HUES64 (cell line): ENCODE measurements around the gene HES1.
"Not testable (repeated sequence)": the region's sequence is repeated elsewhere in the genome, so short reads cannot be mapped to it uniquely, and the experiment has no call there.

Experiments
- H3K27ac ChIP-seq: 2 replicates; pipeline ENCODE4 v1.7.0; 2013; ENCODE audit warnings: low read depth, low read length, inconsistent platforms
- H3K27me3 ChIP-seq: 2 replicates; pipeline ENCODE4 v1.6.1; 2013; ENCODE audit warnings: mild to moderate bottlenecking, low read length; ENCODE audit not compliant: insufficient read depth
- H3K36me3 ChIP-seq: 2 replicates; pipeline ENCODE4 v1.6.1; 2013; ENCODE audit warnings: mild to moderate bottlenecking, low read length; ENCODE audit not compliant: insufficient read depth
- H3K4me1 ChIP-seq: 2 replicates; pipeline ENCODE4 v1.6.1; 2013; ENCODE audit warnings: mild to moderate bottlenecking, low read length, moderate library complexity; ENCODE audit not compliant: insufficient read depth
- H3K4me3 ChIP-seq: 2 replicates; pipeline ENCODE4 v1.5.1; 2013; ENCODE audit warnings: mild to moderate bottlenecking, low read length, moderate library complexity
- H3K9ac ChIP-seq: 2 replicates; pipeline ENCODE4 v1.6.1; 2013; ENCODE audit warnings: mild to moderate bottlenecking, low read depth, low read length
- H3K9me3 ChIP-seq: 2 replicates; pipeline ENCODE4 v1.6.1; 2013; ENCODE audit warnings: low read depth, low read length; ENCODE audit not compliant: insufficient read depth
- WGBS: fragments of 150-250, 120-280 bp; methylation state at CpG from one replicate; pipeline ENCODE4 v1.1.7; 2013; ENCODE audit warnings: missing lambda C conversion rate; 5-methylcytosine and 5-hydroxymethylcytosine counted together

HES1 gene

DNA sequence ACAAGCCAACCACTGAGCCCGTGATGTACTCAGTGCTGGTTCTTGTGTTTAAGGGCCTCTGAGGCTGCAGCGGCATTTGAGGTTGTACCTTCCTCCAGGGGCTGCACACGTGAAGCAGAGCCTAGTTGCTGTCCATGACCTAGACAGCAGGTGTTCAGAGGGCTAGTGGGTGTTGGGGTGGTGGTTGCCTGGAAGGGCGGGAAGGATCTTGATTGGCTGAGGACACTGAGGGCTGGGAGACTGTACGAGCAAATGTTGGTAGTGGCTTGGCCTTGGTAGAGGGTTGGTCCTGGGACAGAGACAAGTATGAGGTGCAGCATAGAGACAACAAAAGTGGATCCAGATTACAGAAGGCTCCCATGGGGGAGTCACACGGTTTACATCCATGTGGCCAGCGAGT lies 17.0 kb upstream of the HES1 start:
- peaks cover 5% of the 10 kb centered on the region for H3K27me3 ChIP-seq
- no peak overlapping the region for H3K27ac ChIP-seq
- no peaks in the 10 kb centered on the region for H3K4me1 ChIP-seq
- H3K9me3 ChIP-seq, result no peaks in the 10 kb centered on the region
- 94% methylated on average over 7 of the region's 7 CpGs for WGBS
- no peak overlapping the region for H3K9ac ChIP-seq
- H3K4me3 ChIP-seq, result no peak overlapping the region
- no peaks in the 10 kb centered on the region for H3K36me3 ChIP-seq

DNA sequence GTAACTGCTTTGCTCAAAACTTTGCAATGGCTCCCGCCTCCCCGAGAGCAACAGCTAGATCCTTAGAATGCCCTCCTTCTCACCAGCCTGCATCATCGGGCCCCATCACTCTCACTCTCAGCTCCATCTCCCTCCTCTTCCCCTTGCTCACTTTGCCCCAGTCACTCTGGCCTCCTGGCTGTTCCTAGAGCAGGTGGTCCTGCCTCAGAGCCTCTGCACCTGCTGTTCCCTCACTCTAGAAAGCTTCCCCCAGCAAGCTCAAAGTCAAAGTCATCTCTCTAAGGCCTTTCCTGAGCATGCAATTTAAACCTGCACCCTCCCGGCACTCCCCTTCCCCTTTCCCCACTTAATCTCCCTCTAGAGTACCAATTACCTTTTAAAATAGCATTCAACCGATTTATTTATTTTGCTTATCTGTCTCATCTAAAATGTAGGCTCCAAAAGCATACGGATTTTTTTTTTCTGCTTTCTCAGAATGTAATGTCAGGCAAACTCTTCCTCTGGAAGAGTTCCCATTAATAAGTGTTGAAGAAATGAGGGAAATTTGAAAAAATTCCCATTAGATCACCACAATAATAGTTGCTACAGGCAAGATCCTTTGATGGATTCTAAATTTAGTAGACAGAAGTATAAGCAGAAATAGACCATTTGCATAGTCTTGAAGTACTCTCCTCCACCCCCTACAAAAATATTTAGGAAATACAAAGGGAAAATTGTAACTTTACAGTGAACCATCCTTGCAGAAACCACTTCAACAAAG lies 15.9 kb upstream of the HES1 start:
- no peaks in the 10 kb centered on the region for H3K4me1 ChIP-seq
- 93% methylated on average over 6 of the region's 6 CpGs for WGBS
- no peak overlapping the region for H3K27ac ChIP-seq
- no peaks in the 10 kb centered on the region for H3K36me3 ChIP-seq
- no peak overlapping the region for H3K4me3 ChIP-seq
- H3K9ac ChIP-seq, result no peak overlapping the region
- H3K9me3 ChIP-seq, result no peaks in the 10 kb centered on the region
- H3K27me3 ChIP-seq, result peaks cover 5% of the 10 kb centered on the region

DNA sequence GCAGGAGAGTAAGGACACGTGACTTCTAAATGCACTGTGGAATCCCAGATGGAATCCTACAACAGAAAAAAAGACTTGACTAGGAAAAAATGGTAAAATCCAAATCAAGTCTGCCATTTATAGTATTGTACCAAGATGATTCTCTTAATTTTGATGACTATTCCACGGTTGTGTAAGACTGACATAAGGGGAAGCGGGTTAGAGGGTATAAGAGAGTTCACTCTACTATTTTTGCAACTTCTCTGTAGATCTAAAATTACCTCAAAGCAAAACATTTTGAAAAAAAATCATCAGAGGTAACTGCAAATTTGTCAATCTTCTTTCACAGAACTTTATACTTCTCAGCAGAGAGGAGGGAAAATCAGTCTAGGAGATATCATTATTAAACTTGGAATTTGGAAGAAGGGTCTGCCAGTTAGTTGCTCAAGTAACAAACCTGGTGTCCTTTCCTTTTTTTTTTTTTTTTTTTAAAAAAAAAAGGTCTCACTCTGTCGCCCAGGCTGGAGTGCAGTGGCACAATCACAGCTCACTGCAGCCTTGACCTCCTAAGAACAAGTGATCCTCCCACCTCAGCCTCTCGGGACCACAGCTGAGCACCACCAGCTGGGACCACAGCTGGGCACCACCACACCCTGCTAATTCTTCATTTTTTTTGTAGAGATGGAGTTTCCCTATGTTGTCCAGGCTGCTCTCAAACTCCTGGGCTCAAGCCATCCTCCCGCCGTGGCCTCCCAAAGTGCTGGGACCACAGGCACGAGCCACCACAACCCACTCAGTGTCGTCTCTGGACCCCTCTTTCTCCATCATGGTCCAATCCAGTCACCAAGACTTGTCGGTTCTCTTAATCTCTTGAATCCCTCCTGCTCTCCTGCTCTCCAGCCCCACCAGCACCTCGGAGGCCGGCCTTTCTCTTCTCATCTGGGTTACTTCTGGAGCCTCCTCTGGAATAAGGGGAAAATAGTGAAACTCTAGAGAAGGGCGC lies 14.9 kb upstream of the HES1 start:
- Histone ChIP-seq H3K9ac (no peak overlapping the region), H3K27ac (no peak overlapping the region), H3K4me3 (no peak overlapping the region), H3K9me3 (no peaks in the 10 kb centered on the region), H3K36me3 (no peaks in the 10 kb centered on the region), H3K4me1 (no peaks in the 10 kb centered on the region), H3K27me3 (peaks cover 5% of the 10 kb centered on the region)
- WGBS, result 93% methylated on average over 11 of the region's 13 CpGs

DNA sequence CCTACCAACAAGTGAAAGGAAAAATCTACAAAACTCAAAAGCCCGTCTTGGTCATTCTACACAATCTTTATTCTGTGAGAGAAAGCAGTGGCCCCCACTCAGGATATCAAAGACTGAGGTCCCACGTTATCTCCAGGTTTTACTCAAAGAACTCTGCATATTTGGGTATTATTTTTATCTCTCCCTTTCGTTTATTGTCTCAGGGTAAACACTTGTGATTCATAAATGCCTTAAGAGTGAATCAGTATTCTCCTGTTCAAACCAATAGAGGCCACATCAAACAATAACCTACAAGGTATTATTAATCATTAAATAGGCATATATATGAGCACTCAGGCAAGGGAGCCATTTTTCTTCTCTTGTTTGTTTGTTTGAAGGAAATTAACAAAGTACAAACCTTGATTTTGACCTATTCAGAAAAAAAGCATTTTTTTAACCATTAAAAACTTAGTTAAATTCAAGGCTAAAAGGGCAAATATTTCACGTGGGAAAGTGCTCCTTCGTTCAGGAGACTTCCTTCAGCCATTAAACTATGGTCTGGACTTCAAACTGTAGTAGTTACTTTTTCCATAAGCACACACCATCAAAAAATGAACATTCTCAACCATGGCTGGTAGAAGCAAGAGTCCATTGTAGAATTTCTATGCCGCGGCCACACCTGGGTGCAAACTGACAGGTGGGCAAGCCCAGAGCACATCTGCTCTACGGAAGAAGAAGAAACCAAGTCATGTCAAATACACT lies 13.9 kb upstream of the HES1 start:
- H3K9ac ChIP-seq, result no peak overlapping the region
- no peak overlapping the region for H3K27ac ChIP-seq
- H3K4me3 ChIP-seq, result no peak overlapping the region
- no peaks in the 10 kb centered on the region for H3K36me3 ChIP-seq
- peaks cover 5% of the 10 kb centered on the region for H3K27me3 ChIP-seq
- WGBS, result 87% methylated on average over 8 of the region's 8 CpGs
- H3K4me1 ChIP-seq, result no peaks in the 10 kb centered on the region
- H3K9me3 ChIP-seq, result no peaks in the 10 kb centered on the region

DNA sequence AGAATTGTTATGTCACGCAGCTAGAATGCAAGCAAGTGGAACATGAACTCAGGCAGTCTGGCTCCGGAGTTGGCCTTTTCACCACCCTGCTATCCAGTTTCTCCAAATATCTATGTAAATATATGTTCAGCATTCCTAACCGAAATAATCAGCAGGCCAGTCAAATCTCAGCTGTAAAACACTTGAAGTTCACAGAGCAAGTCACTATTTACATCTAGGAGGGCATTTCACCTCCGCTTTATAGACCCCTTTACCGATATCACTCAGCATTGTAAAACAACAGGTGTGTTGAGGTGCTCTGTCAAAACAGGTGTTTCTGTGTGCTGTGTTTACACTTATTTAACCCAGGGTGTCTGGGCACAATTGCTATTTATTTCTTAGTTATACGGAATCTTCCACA lies 12.2 kb upstream of the HES1 start:
- Histone ChIP-seq H3K4me1 (no peaks in the 10 kb centered on the region), H3K4me3 (no peak overlapping the region), H3K9me3 (no peaks in the 10 kb centered on the region), H3K27ac (no peak overlapping the region), H3K9ac (no peak overlapping the region), H3K27me3 (peaks cover 5% of the 10 kb centered on the region), H3K36me3 (no peaks in the 10 kb centered on the region)
- WGBS, result 93% methylated on average over 6 of the region's 6 CpGs

DNA sequence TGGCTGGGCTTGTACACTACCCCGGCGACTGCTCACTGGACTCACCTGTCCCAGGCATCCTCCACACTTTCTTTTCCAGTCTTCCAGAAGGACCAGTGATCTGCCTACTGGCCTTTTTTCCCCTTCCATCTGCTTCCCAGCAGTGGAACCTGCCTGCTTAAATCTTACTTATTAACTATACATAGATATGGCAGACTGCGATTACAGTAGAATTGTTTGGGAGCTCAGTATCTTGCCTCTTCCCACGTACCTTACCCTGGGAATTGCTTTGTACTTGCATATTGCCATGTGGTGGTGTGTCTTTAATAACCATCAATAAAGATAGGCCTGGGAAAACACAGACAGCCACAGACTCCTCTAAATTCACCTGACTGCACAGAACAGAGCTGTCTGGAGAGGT lies 11.8 kb upstream of the HES1 start:
- Histone ChIP-seq H3K9ac (no peak overlapping the region), H3K27ac (no peak overlapping the region), H3K4me1 (peaks cover 1% of the 10 kb centered on the region), H3K27me3 (peaks cover 5% of the 10 kb centered on the region), H3K36me3 (no peaks in the 10 kb centered on the region), H3K4me3 (no peak overlapping the region), H3K9me3 (no peaks in the 10 kb centered on the region)
- WGBS, result 98% methylated on average over 3 of the region's 4 CpGs

DNA sequence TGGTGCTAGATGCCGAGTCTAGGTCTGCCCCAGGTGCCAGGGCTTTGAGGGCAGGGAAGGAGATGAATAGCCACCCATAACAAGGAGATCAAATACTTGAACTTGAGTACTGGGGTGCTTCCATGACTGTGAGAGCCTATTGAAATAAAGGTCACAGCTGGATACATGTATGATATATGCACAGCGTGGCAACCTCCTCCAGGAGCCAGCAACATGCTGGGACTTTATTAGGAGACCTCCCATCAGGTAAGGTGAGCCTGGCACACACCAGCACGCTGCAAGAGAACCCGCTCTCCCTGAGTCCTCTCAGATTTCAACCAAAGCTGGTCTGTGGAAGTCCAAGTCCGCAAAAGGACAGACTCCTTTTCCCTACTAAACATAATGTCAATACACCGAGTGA lies 10.5 kb upstream of the HES1 start:
- H3K4me1 ChIP-seq, result peaks cover 14% of the 10 kb centered on the region
- no peaks in the 10 kb centered on the region for H3K36me3 ChIP-seq
- H3K27ac ChIP-seq, result no peak overlapping the region
- no peaks in the 10 kb centered on the region for H3K9me3 ChIP-seq
- no peak overlapping the region for H3K9ac ChIP-seq
- H3K27me3 ChIP-seq, result peaks cover 14% of the 10 kb centered on the region
- H3K4me3 ChIP-seq, result no peak overlapping the region
- WGBS, result 93% methylated on average over 6 of the region's 6 CpGs

DNA sequence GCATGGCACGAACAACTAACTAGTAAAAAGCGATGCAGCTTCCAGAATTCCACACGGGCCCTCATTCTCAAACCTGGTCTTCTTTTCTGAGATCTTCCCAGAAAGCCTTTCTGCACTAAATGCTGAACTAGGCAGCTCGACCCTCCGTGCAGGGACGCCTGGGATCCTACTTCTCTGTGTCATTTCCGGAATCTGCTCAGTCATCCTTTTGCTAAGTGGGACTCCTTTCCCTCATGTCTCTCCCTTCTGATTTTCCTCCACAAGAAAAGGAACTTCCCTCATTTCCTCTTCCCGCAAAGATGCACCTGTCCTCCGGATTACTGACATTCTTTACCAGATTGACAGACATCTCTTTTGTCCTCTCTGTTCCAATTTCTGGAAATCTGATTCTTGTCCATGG lies 9.2 kb upstream of the HES1 start:
- Histone ChIP-seq H3K9ac (no peak overlapping the region), H3K4me3 (no peak overlapping the region), H3K27me3 (peaks cover 24% of the 10 kb centered on the region), H3K9me3 (no peaks in the 10 kb centered on the region), H3K4me1 (peaks cover 27% of the 10 kb centered on the region), H3K36me3 (no peaks in the 10 kb centered on the region), H3K27ac (no peak overlapping the region)
- WGBS, result 92% methylated on average over 9 of the region's 9 CpGs

DNA sequence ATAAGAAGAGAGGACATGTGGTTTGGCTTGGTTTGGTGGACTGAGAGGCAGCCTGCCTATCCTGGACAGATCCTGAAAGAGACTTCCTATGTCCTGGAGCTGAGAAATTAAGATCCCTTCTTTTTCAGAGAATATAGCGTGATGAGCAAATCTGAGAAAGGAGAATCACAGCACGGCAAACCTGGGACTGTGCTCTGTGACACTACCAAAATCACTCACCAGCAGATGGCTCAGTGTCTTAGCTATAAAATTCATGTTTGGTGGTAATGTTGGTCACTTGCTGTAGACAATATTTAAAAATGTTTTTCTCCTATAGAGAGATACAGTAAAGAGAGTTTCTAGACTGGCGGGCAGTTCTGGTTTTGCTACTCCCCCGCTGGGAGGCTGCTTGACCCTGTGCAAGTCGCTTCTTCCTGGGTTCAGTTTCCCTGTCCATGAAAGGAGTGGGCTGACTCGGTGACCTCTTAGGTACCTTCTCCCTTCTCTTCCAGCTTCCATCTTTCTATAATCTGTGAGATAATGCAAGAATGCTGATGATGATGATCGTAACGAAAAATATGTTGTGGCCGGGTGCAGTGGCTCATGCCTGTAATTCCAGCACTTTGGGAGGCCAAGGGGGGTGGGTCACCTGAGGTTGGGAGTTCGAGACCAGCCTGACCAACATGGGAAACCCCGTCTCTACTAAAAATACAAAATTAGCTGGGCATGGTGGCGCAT lies 7.6 kb upstream of the HES1 start:
- Histone ChIP-seq H3K4me3 (no peak overlapping the region), H3K4me1 (peaks cover 43% of the 10 kb centered on the region), H3K9me3 (no peaks in the 10 kb centered on the region), H3K36me3 (no peaks in the 10 kb centered on the region), H3K9ac (no peak overlapping the region), H3K27me3 (peaks cover 32% of the 10 kb centered on the region), H3K27ac (no peak overlapping the region)
- 94% methylated on average over 12 of the region's 12 CpGs for WGBS

DNA sequence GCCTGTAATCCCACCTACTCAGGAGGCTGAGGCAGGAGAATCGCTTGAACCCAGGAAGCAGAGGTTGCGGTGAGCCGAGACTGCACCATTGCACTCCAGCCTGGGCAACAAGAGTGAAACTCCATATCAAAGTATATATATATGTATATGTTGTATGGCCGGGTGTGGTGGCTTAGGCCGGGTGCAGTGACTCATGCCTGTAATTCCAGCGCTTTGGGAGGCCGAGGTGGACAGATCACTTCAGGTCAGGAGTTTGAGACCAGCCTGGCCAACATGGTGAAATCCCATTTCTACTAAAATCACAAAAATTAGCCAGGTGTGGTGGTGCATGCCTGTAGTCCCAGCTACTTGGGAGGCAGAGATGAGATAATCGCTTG lies 7.0 kb upstream of the HES1 start:
- H3K4me3 ChIP-seq, H3K9ac ChIP-seq, H3K27ac ChIP-seq, H3K36me3 ChIP-seq, H3K9me3 ChIP-seq: not testable (repeated sequence)
- Histone ChIP-seq H3K4me1 (peaks cover 47% of the 10 kb centered on the region), H3K27me3 (peaks cover 35% of the 10 kb centered on the region)
- 97% methylated on average over 8 of the region's 8 CpGs for WGBS
